Fibroblast of upper back skin (primary cell): ENCODE data around the gene SLC13A2.
A peak's percentile ranks its signal among the peaks of the same experiment; 100 is the strongest.

ENCODE experiments used
- DNase-seq: peaks from one replicate; pipeline ENCODE4 v3.0.0-alpha.2; 2013

The SLC13A2 gene

GRCh38 chr17:28493460-28493859, 20.0 kb downstream of the SLC13A2 start:
- peak; percentile 11 for DNase-seq

GRCh38 chr17:28494445-28495188, 21.2 kb downstream of the SLC13A2 start:
- peak; percentile 52 for DNase-seq

- DNase-seq = no peak
These were observed 22.2 kb downstream of the SLC13A2 start for GRCh38 chr17:28495635-28496034.

- no peak for DNase-seq
These were observed 24.5 kb downstream of the SLC13A2 start for GRCh38 chr17:28497931-28498330.

- DNase-seq = no peak
These were observed 25.4 kb downstream of the SLC13A2 start for GRCh38 chr17:28498652-28499363.

GRCh38 chr17:28499364-28499664, 25.9 kb downstream of the SLC13A2 start:
- no peak for DNase-seq

- DNase-seq = no peak
These were observed 26.4 kb downstream of the SLC13A2 start for GRCh38 chr17:28499684-28500357.

- no peak for DNase-seq
These were observed 27.4 kb downstream of the SLC13A2 start for GRCh38 chr17:28500712-28501379.

- DNase-seq = no peak
These were observed 28.2 kb downstream of the SLC13A2 start for GRCh38 chr17:28501421-28502284.

GRCh38 chr17:28503420-28503819, 30.0 kb downstream of the SLC13A2 start:
- DNase-seq = no peak

- DNase-seq = no peak
These were observed 32.7 kb downstream of the SLC13A2 start, which contains the start of gene FOXN1 for GRCh38 chr17:28505986-28506665. TSS of gene FOXN1 (plus strand) at chr17:28506348. CDS start at chr17:28523970, 17,622 bp downstream.

- no peak for DNase-seq
These were observed 33.5 kb downstream of the SLC13A2 start for GRCh38 chr17:28506763-28507487.

- no peak for DNase-seq
These were observed 34.2 kb downstream of the SLC13A2 start for GRCh38 chr17:28507567-28508203.

- DNase-seq = no peak
These were observed 34.8 kb downstream of the SLC13A2 start for GRCh38 chr17:28508211-28508724.

- no peak for DNase-seq
These were observed 36.3 kb downstream of the SLC13A2 start for GRCh38 chr17:28509789-28510188.

GRCh38 chr17:28511858-28512461, 38.5 kb downstream of the SLC13A2 start:
- DNase-seq = no peak

GRCh38 chr17:28513476-28513875, 40.0 kb downstream of the SLC13A2 start:
- no peak for DNase-seq

GRCh38 chr17:28514561-28515002, 41.1 kb downstream of the SLC13A2 start:
- DNase-seq = no peak

GRCh38 chr17:28515518-28515917, 42.1 kb downstream of the SLC13A2 start:
- DNase-seq = no peak

- DNase-seq = no peak
These were observed 44.7 kb downstream of the SLC13A2 start for GRCh38 chr17:28518132-28518531.
